GM12878 (cell line): Measurements from ENCODE around the gene DUSP16. TPM values are rescaled to one million over a fixed set of nuclear protein-coding genes. Genes with fewer than 3 reads are reported as not detected.

Source experiments
- BACH1 ChIP-seq: fragments of 450-650 bp; IDR thresholded peaks from 2 replicates; pipeline ENCODE4 v1.6.1; 2017; ENCODE audit warnings: mild to moderate bottlenecking, borderline replicate concordance
- BCL3 ChIP-seq: IDR thresholded peaks from 2 replicates; pipeline ENCODE4 v1.6.1; 2011; ENCODE audit warnings: borderline replicate concordance, low read depth, mild to moderate bottlenecking, moderate library complexity, low read length; ENCODE audit not compliant: insufficient read depth, poor library complexity, severe bottlenecking
- CHD2 ChIP-seq: IDR thresholded peaks from 2 replicates; pipeline ENCODE4 v1.6.1; 2011; ENCODE audit warnings: low read depth, low read length, improper control_type of control experiment, borderline replicate concordance
- CREM ChIP-seq: IDR thresholded peaks from 2 replicates; pipeline ENCODE4 v1.6.1; 2014; ENCODE audit warnings: antibody characterized with exemption, low read depth
- DPF2 ChIP-seq: fragments of 450-650 bp; IDR thresholded peaks from 2 replicates; pipeline ENCODE4 v1.6.1; 2017; ENCODE audit warnings: mild to moderate bottlenecking
- ESRRA ChIP-seq: IDR thresholded peaks from 2 replicates; pipeline ENCODE4 v1.6.1; 2012; ENCODE audit warnings: mild to moderate bottlenecking, low read length, improper control_type of control experiment
- IKZF2 ChIP-seq, 2 experiments: fragments of 450-650 bp; IDR thresholded peaks; 2 replicates each; pipeline ENCODE4 v1.6.1; 2017; ENCODE audit warnings: mild to moderate bottlenecking in 2 of 2, moderate library complexity in 2 of 2
- KAT2A ChIP-seq: conservative IDR thresholded peaks from 2 replicates; pipeline ENCODE4 v1.6.1; 2011; ENCODE audit warnings: low read depth, low read length; ENCODE audit not compliant: control insufficient read depth
- MTA2 ChIP-seq: fragments of 450-650 bp; IDR thresholded peaks from 2 replicates; pipeline ENCODE4 v1.6.1; 2016; ENCODE audit warnings: low read depth, mild to moderate bottlenecking, moderate library complexity
- MYB ChIP-seq: fragments of 150-350 bp; IDR thresholded peaks from 2 replicates; pipeline ENCODE4 v1.6.1; 2014; ENCODE audit warnings: mild to moderate bottlenecking, low read depth, low read length, borderline replicate concordance
- NFYB ChIP-seq: IDR thresholded peaks from 2 replicates; pipeline ENCODE4 v1.6.1; 2011; ENCODE audit warnings: low read depth, mild to moderate bottlenecking, low read length, improper control_type of control experiment, moderate library complexity; ENCODE audit not compliant: insufficient read depth
- POLR2AphosphoS5 ChIP-seq: IDR thresholded peaks from 2 replicates; pipeline ENCODE4 v1.6.1; 2011; ENCODE audit warnings: mild to moderate bottlenecking, low read length, inconsistent platforms
- RCOR1 ChIP-seq: conservative IDR thresholded peaks from 2 replicates; pipeline ENCODE4 v1.6.1; 2012; ENCODE audit warnings: low read depth, low read length, improper control_type of control experiment
- SREBF1 ChIP-seq: IDR thresholded peaks from 2 replicates; pipeline ENCODE4 v1.6.1; 2012; ENCODE audit warnings: mild to moderate bottlenecking, low read length
- TBL1XR1 ChIP-seq: IDR thresholded peaks from 2 replicates; pipeline ENCODE4 v1.6.1; 2012; ENCODE audit warnings: low read depth, low read length, improper control_type of control experiment
- TCF3 ChIP-seq: IDR thresholded peaks from 2 replicates; pipeline ENCODE4 v1.6.1; 2012; ENCODE audit warnings: low read depth, mild to moderate bottlenecking, low read length, borderline replicate concordance; ENCODE audit not compliant: insufficient read depth
- ZNF24 ChIP-seq: fragments of 450-650 bp; IDR thresholded peaks from 2 replicates; pipeline ENCODE4 v1.6.1; 2017; ENCODE audit warnings: antibody characterized with exemption, mild to moderate bottlenecking
- ZNF274 ChIP-seq: IDR thresholded peaks from one replicate; pipeline ENCODE4 v1.8.0; 2011; ENCODE audit not compliant: insufficient read length, insufficient read depth
- polyA plus RNA-seq, 11 experiments: library from polyadenylated mRNA; depleted of rRNA in 4 of 11; unstranded in 6 of 11; stranded (reverse) in 5 of 11; fragments of >200 nt; fragmentation: Nextera tagmentation in 4 of 11; fragmentation: Illumina TruSeq in 1 of 11; extraction: Ambion mirVana in 4 of 11; extraction: Trizol in 1 of 11; gene quantifications; 1 replicate in 1 of 11; 2 replicates in 10 of 11; pipeline versions ENCODE4 v1.2.1 to v1.2.3, GENCODE V29; 2011 to 2016; ENCODE audit warnings: inconsistent platforms in 2 of 11, missing spikeins in 2 of 11, low read depth in 1 of 11
- total RNA-seq, 4 experiments: library from RNA; depleted of rRNA in 3 of 4; stranded (reverse); fragments of >200 nt in 3 of 4; fragmentation: Illumina TruSeq in 1 of 4; extraction: Trizol in 1 of 4; gene quantifications; 2 replicates each; pipeline versions ENCODE4 v1.2.1 to v1.2.3, GENCODE V29; 2013 to 2021
- TF ChIP-seq, protein P1 (sequence below): fragments of 450-650 bp; IDR thresholded peaks from 2 replicates; pipeline ENCODE4 v1.6.1; 2018; ENCODE audit warnings: mild to moderate bottlenecking, low read depth, moderate library complexity; ENCODE audit not compliant: partially characterized antibody
- TF ChIP-seq, protein P2 (sequence below): IDR thresholded peaks from 2 replicates; pipeline ENCODE4 v1.6.1; 2012; ENCODE audit warnings: low read depth, low read length, improper control_type of control experiment
- TF ChIP-seq, protein P3 (sequence below), 3 experiments: IDR thresholded peaks in 2 of 3; conservative IDR thresholded peaks in 1 of 3; 2 replicates each; pipeline ENCODE4 v1.5.1; 2011; ENCODE audit warnings: low read depth in 3 of 3, low read length in 3 of 3, mild to moderate bottlenecking in 3 of 3, control low read depth in 2 of 3, moderate library complexity in 2 of 3, inconsistent platforms in 1 of 3, mixed read lengths in 1 of 3; ENCODE audit not compliant: control insufficient read depth in 2 of 3, insufficient read depth in 1 of 3; ENCODE audit errors: extremely low read depth in 1 of 3
- TF ChIP-seq, protein P4 (sequence below): IDR thresholded peaks from 2 replicates; pipeline ENCODE4 v1.6.1; 2011; ENCODE audit warnings: borderline replicate concordance, low read depth, mild to moderate bottlenecking, moderate library complexity, mixed read lengths, low read length; ENCODE audit not compliant: insufficient read depth; ENCODE audit errors: extremely low read length

Gene DUSP16
- total and polyA plus RNA-seq, 10 of the 15 experiments (the other 5 are each of a cell fraction or from before 2014, with no cell fraction given) = 3.9 to 75.3 (median 26.8) TPM

GRCh38 chr12:12582193-12582881, 19.7 kb upstream of the DUSP16 start (continued):
- TF ChIP-seq, protein P1, sequence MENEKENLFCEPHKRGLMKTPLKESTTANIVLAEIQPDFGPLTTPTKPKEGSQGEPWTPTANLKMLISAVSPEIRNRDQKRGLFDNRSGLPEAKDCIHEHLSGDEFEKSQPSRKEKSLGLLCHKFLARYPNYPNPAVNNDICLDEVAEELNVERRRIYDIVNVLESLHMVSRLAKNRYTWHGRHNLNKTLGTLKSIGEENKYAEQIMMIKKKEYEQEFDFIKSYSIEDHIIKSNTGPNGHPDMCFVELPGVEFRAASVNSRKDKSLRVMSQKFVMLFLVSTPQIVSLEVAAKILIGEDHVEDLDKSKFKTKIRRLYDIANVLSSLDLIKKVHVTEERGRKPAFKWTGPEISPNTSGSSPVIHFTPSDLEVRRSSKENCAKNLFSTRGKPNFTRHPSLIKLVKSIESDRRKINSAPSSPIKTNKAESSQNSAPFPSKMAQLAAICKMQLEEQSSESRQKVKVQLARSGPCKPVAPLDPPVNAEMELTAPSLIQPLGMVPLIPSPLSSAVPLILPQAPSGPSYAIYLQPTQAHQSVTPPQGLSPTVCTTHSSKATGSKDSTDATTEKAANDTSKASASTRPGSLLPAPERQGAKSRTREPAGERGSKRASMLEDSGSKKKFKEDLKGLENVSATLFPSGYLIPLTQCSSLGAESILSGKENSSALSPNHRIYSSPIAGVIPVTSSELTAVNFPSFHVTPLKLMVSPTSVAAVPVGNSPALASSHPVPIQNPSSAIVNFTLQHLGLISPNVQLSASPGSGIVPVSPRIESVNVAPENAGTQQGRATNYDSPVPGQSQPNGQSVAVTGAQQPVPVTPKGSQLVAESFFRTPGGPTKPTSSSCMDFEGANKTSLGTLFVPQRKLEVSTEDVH = no peak
- TF ChIP-seq POLR2AphosphoS5 (peak; percentile 84), BCL3 (no peak), ESRRA (0 out of 2 replicates have a peak, but pooled peaks have one; percentile 17), RCOR1 (no peak), IKZF2 (IDR thresholded peaks at IDR 0.05) (no peak), MTA2 (no peak), TBL1XR1 (no peak), TCF3 (no peak), BACH1 (no peak), CHD2 (no peak), ZNF24 (no peak), SREBF1 (0 out of 2 replicates have a peak, but pooled peaks have one; percentile 24), CREM (no peak), DPF2 (no peak), MYB (no peak), KAT2A (no peak), NFYB (no peak), ZNF274 (no peak)
- TF ChIP-seq, protein P2, sequence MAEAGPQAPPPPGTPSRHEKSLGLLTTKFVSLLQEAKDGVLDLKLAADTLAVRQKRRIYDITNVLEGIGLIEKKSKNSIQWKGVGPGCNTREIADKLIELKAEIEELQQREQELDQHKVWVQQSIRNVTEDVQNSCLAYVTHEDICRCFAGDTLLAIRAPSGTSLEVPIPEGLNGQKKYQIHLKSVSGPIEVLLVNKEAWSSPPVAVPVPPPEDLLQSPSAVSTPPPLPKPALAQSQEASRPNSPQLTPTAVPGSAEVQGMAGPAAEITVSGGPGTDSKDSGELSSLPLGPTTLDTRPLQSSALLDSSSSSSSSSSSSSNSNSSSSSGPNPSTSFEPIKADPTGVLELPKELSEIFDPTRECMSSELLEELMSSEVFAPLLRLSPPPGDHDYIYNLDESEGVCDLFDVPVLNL = no peak
- TF ChIP-seq, protein P3, sequence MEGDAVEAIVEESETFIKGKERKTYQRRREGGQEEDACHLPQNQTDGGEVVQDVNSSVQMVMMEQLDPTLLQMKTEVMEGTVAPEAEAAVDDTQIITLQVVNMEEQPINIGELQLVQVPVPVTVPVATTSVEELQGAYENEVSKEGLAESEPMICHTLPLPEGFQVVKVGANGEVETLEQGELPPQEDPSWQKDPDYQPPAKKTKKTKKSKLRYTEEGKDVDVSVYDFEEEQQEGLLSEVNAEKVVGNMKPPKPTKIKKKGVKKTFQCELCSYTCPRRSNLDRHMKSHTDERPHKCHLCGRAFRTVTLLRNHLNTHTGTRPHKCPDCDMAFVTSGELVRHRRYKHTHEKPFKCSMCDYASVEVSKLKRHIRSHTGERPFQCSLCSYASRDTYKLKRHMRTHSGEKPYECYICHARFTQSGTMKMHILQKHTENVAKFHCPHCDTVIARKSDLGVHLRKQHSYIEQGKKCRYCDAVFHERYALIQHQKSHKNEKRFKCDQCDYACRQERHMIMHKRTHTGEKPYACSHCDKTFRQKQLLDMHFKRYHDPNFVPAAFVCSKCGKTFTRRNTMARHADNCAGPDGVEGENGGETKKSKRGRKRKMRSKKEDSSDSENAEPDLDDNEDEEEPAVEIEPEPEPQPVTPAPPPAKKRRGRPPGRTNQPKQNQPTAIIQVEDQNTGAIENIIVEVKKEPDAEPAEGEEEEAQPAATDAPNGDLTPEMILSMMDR (IDR thresholded peaks at IDR 0.05 in 2 of 3, conservative IDR thresholded peaks at IDR 0.05 in 1 of 3; ENCODE audit: control insufficient read depth in 2 of 3, extremely low read depth in 1 of 3, insufficient read depth in 1 of 3, low read depth in 3 of 3, low read length in 3 of 3) = no peak
- TF ChIP-seq, protein P4, sequence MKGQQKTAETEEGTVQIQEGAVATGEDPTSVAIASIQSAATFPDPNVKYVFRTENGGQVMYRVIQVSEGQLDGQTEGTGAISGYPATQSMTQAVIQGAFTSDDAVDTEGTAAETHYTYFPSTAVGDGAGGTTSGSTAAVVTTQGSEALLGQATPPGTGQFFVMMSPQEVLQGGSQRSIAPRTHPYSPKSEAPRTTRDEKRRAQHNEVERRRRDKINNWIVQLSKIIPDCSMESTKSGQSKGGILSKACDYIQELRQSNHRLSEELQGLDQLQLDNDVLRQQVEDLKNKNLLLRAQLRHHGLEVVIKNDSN = peak; percentile 38
